Measurements from ENCODE around the gene PFN1.
A peak's percentile ranks its signal among the peaks of the same experiment; 100 is the strongest.

PFN1 gene

GRCh38 chr17:4948166-4948930, at the start of gene PFN1:
Gene PFN1, minus strand, starts transcription at chr17:4948530. Its CDS starts 136 bp downstream, at chr17:4948394.
- peak; percentile 52 for DNase-seq

GRCh38 chr17:4997302-4998026, 49.1 kb upstream of the PFN1 start, which contains the start of the genes INCA1 and KIF1C:
Gene INCA1, minus strand, starts transcription at chr17:4997522. Its CDS starts 3,085 bp downstream, at chr17:4994437.
Gene KIF1C, plus strand, starts transcription at chr17:4997950. Its CDS starts 2,297 bp downstream, at chr17:5000247.
- DNase-seq = peak; percentile 71

DNA sequence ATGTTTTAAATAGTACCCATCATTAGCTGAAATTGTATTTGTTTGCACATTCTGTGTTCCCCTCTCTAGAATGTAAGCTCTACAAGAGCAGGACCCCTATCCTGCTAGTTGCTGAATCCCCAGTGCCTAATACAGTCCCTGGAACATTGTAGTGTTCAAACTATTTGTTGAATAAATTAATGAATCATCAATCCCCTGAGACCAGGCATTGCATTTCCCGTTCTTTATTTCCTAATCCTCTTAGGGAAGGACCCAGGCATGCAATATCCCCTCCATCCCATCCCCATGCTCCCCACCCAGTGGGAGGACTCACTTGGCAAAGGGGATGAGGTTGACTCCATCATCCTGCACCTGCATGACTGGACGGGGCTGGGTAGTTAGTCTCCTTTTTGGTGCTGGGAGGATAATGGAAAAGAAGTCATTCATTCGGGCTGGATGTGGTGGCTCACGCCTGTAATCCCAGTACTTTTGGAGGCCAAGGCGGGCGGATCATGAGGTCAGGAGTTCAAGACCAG, 45.8 kb upstream of the PFN1 start:
- no peak for DNase-seq

DNA sequence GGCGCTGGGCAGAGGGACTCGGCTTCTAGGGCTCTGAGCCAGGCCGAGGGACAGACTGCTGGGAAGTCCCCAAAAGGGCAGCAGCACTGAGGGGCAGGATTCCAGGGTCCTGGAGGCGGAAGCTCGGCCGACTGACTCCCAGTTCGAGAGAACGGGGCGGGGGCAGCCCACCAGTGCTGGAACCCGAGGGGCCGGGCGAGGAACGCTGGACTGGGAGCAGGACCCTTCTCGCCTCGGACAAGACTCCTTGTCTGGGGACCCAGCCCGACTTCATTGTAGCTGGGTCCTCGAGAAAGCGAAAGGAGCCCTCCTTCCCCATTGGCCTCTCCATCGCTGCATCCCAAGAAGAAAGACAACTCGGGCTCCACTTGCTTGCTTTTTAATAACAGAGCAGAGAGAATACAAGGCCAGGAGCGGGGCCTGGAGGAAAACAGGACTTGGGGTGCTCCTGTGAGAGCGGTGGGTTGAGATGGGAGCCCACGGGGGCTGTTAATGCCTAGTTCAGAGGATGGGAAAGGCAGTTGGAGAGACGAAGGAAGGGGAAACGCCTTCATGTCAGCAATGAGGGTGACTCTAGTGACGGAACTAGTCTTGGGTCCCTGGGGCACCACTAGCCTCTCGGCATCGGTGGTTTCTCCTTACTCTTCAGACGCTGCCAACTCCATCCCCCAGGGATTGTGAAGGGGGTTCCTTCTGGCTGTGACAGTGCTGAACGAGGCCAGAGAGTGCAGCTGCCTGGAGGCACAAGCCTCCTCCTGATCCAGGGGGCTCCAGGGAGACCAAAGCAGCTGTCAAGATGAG, 39.6 kb upstream of the PFN1 start:
- no peak for DNase-seq

DNA sequence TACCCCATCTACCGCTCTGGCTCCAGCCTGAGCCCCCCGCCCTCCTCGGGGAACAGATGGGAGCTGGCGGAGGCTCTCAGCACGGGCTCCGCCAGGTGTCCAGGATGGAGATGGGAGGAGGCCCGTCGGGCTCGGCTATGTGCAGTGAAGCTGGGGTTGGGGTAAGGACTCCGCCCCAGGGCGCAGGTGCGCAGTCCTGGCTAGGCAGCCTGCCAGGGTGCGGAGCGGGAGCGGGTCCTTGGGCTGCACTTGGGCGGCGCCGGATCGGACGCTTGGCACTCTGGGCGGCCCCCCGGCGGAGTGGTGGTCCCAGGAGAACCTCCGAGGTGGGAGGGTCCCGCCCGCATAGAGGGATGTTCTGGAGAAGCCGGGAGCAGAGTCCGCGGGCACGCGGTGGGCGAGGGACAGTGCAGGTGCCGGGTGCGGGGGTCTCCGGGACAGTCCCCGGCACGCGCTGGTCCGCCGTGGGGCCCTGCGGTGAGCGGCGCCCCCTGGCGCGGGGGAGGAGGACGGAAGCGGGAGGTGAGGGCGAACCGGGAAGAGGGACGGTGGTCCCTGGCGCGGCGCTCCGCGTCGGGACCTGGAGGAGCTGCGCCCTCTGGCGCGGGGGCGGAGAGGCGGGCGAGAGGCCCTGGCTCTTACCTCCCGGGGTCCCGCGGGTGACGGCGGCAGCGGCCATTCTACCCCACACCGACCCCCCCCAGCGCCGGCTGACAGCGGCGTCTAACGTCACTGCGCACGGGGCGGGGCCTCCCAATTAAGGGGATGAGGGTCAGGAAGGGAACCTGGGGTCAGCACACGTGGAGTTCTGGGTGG, 38.8 kb upstream of the PFN1 start, which contains the start of gene CAMTA2:
Gene CAMTA2 (minus strand): TSS at position 725 of the 816 bp plus-strand sequence. CDS start 1,453 bp downstream, outside the sequence.
- DNase-seq = peak; percentile 32

- DNase-seq = no peak
These were observed 38.1 kb upstream of the PFN1 start for GRCh38 chr17:4986403-4986802.

DNA sequence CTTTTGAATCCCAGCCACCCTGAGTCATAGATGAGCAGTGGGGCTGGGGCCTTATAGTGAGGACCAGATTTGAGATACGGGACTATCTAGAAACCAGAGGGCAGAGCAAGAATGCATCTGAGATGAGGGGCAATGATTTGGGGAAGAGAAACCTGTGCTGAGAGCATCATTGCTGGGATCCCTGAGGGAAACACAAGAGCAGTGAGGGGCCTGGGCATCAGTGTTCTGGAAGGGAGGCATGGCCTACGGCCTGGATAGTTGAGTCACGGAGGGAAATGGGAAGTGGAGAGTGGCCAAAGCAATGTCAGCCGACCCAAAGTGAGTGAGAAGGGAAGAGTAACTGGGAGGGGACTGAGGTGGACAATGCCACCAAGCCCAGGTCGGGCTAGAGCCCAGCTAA, 34.0 kb upstream of the PFN1 start:
- DNase-seq = no peak

GRCh38 chr17:4980644-4981216, 32.4 kb upstream of the PFN1 start:
- no peak for DNase-seq

GRCh38 chr17:4978726-4979125, 30.4 kb upstream of the PFN1 start:
- DNase-seq = no peak

- DNase-seq = no peak
These were observed 25.9 kb upstream of the PFN1 start for GRCh38 chr17:4974115-4974670.

GRCh38 chr17:4973256-4974114, 25.2 kb upstream of the PFN1 start:
- no peak for DNase-seq

- no peak for DNase-seq
These were observed 24.4 kb upstream of the PFN1 start for GRCh38 chr17:4972752-4973151.

- no peak for DNase-seq
These were observed 24.0 kb upstream of the PFN1 start for GRCh38 chr17:4972322-4972721.

DNA sequence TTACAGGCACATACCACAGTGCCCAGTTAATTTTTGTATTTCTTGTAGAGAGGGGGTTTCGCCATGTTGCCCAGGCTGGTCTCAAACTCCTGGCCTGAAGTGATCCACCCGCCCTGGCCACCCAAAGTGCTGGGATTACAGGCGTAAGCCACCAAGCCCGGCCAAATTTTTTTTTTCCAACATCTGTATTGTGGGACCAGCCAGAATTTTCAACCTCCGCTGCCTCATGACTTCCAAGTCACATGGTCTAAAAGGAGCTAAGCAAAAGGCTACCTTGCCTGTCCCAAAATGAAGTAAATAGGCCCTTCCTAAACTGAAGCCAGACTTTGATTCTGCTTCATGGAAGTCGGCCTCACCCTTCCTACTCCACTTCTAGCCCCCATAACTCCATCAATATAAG, 23.5 kb upstream of the PFN1 start:
- DNase-seq = no peak

DNA sequence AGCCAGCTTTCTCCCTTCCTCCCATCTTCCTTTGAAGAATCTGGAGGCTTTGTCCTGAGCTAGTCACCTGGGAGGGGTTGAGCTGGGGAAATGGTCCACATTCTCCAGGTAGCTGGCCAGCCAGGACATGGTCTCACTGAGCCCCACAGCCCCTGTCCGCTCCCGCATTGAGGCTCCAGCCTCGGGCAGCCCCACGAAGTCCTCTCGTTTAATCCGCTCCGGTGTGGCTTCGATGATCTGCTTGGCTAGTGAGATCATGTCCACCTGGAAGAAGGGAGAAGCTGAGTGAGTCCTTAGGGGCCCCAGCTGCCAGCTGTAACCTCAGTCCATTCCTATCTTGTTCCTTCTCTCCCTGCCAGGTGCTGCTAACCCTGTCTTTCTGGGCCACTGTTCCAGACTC, 21.9 kb upstream of the PFN1 start:
- DNase-seq = no peak

- DNase-seq = no peak
These were observed 21.3 kb upstream of the PFN1 start for GRCh38 chr17:4969551-4970173.

GRCh38 chr17:4969047-4969550, 20.8 kb upstream of the PFN1 start:
- DNase-seq = no peak

DNA sequence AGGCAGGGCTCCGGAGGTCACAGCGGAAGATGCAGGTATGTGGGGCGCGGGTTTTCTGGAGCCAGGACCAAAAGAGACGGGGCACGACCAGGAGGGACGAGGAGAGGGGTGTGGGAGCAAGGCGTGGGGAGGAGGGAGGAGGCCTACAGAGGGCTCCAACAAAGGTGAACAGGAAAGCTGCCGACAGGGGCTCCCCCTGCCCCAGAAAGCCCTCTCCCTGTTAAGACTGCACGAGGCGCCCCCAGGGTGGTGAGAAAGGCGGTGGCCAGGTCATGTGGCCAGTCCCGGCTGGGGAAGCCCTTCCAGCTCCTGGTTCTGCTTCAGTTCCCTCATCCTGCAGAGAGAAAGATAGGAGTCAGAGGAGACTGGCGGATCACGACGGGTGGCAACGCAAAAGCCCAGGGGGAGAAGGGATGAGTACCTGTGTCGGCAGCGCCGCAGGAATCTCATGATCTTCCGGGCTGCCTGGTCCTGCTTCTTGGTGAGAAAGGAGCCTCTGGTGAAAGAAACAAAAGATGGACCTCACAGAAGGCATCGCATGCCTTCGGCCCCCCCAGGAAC, 20.2 kb upstream of the PFN1 start:
- DNase-seq = no peak
